ENCODE measurements around the gene ASTN1.

Gene ASTN1

DNA sequence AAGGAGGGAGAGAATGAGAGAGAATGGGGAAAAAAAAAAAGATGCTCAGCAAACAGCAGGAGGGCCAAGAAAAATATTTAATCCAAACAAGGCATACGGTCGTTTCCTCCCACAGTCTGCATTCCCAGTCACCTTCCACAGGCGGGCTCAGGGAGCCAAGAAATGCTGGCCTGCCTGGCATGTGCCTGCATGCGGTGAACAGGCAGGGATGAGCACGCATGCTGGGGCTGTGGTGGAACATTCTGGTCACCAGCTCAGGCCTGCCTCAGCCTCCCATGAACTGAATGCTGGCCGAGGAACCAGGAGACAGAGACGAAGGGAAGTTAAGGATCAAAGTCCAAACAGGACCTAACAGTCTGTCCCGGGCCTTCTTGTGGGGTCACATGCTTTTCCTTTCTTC, 335.3 kb downstream of the ASTN1 start:
- intact Hi-C loops (cut with DNase I) = no loop called here
- DNase-seq = no peak

DNA sequence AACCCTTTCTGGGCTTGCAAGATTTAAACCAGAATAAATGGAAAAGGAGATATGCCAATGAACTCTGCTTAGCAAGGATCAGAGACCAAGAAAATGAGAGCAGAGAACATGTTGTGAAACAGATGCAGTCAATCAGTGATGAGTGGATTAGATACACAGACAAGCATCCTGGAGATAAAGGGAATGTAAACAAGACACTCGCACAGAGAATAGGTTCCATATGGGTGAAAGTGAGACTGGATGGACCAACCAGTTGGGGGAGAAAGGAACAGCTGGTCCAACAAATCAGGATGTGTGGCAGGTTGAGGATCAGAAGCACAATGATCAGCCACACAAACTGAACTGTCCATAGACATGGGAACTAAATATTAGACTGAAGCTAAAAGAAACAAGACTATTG, 338.2 kb downstream of the ASTN1 start:
- no peak for DNase-seq
- intact Hi-C loops (cut with DNase I) = no loop called here

DNA sequence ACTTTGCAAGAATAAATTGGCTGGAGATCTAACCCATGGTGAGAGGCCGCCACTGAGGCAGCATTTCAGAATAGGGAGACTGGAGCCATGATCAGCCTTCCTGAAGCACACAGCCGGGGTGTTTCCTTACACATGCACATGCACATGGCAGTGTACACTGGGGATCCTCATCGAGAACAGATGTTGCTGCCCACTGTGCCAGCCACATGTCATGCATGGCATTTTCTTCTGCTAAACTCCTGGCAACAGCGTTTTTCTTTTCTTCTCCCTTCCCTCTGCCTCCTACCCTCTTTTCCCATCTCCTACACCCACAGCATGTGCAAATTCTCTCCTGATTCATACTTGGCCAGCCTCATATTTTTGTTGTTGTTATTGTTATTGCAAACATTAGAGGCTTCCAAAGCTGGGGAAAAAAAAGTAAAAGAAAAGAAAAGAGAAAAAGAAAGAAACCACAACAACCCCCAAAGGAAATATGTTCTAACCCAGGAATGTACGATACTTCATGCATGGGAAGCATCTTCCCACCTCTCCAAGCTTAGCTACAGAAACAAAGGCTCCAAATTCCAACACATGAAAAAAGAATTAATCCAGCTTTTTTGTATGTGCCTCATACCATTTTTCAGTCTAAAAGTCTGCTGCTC, 344.0 kb downstream of the ASTN1 start:
- intact Hi-C loops (cut with DNase I) = no loop called here

DNA sequence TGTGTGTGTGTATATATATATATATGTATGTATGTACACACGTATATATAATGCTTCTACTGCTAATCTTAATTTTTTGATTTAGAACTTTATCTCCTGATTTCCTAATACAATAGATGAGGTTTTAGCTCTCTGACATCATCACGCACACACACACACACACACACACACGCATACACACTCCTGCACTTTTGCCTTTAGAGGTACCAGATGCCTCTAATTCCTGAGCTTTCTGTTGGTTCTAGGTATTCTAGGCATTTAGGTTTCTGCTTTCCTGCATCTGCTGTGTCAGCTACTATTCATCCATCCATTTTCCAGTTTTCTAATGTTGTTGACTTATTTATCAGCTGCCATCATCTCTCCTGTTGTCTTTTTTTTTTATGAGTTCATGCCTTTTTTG, 348.3 kb downstream of the ASTN1 start:
- no peak for DNase-seq
- intact Hi-C loops (cut with DNase I) = no loop called here

More for the DNA sequence above, 344.0 kb downstream of the ASTN1 start:
- DNase-seq = no peak

DNA sequence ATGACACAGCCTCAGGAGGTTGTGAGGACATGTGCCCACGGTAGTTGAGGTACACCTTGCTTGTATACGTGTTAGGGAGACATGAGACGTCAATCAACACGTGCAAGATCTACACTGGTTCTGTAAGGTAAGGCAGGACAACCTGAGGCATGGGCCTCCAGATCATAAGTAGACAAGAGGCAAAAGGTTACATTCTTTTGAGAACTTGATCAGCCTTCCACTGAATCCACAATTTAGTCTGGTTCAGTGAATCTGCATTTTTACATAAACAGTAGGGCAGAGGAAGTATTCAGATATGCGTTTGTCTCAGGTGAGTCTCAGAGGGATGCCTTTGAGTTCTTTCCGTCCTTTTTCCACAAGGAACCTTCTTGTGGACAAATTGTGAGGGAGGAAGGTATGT, 348.9 kb downstream of the ASTN1 start:
- intact Hi-C loops (cut with DNase I) = no loop called here
- DNase-seq = no peak

DNA sequence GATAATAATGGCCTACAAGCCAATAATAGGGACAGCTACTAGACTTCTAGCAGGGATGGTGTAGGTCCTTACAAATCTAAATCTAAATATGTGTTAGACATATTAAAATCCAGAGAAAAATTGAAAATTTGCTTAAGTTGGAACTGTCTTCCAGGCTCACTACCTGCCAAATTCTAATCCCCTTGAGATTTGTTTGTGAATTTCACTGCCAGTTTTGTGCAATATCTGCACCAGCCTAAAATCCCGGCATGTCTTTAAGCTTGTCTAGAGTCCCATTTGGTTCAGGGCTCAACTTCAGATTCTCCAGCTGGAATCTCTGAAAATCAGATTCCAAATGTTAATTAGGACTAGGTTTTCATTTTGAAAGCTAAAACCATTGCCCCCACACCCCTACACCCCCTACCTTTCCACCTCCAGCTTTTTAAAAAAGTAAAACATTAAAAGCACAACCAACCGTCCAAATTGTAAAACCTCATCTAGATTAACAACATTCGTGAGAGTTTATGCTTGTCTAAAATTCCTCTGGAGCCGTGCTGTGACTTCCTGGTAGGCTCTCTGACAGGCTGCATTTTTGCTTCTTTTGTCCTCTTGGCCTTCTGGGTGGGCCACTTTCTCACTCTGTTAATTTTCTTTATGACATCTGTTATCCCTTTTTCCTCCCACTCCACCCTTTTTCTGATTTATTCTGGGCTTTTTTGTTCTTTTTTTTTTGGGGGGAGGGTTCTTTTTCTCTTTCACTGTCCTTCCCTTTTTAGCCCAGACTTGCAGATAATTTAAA, 352.8 kb downstream of the ASTN1 start:
- no peak for DNase-seq
- intact Hi-C loops (cut with DNase I) = no loop called here

DNA sequence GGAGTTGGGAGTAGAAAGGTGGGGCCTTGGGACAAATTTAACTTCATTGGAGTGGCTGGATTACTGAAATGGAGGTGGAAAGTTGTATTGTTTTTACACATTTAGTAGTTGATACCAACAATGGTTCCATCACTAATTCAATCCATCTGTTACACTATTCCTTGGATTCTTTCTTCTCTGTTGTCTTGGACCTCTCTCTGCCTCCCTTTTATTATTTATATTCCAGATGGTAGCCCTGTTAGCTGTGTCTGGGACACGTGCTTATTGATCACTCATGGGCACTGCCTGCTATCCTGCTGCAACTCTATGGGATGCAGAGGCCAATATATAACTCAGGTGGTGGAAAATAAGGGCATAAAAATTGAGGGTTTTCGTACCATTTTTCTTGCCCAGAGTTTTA, 355.2 kb downstream of the ASTN1 start:
- intact Hi-C loops (cut with DNase I) = no loop called here

More for the DNA sequence above, 355.2 kb downstream of the ASTN1 start:
- DNase-seq = no peak

Measured in head of caudate nucleus (tissue), 42 donors.